Keratinocyte (primary cell): Measurements from ENCODE around the gene TPD52L1. TPM values are rescaled to one million over a fixed set of nuclear protein-coding genes. Genes with fewer than 3 reads are reported as not detected.
A peak's percentile ranks its signal among the peaks of the same experiment; 100 is the strongest.

Source experiments
- DNase-seq: peaks from one replicate; pipeline ENCODE4 v3.0.0-alpha.2; 2011; ENCODE audit warnings: low read depth, missing footprints, low spot score
- FAIRE-seq: peaks from 2 replicates; lab custom pipeline; 2011; peaks lifted over from hg19 to GRCh38; lab: Jason Lieb, UNC
- H2AFZ ChIP-seq: 2 replicates; pipeline ENCODE4 v1.6.0; 2012; ENCODE audit warnings: low read length, control low read depth, inconsistent platforms; ENCODE audit not compliant: control insufficient read depth
- H3K27ac ChIP-seq: 2 replicates; pipeline ENCODE4 v1.5.1; 2011; ENCODE audit warnings: low read length; ENCODE audit not compliant: control insufficient read depth, insufficient read depth
- H3K27me3 ChIP-seq: 3 replicates; pipeline ENCODE4 v1.6.0; 2011; ENCODE audit warnings: low read length; ENCODE audit not compliant: control insufficient read depth, insufficient read depth; ENCODE audit errors: extremely low read depth
- H3K36me3 ChIP-seq, 2 experiments: 2 replicates in 1 of 2; 3 replicates in 1 of 2; pipeline ENCODE4 v1.5.1; 2011; ENCODE audit warnings: low read length in 2 of 2, mild to moderate bottlenecking in 1 of 2; ENCODE audit not compliant: control insufficient read depth in 2 of 2, insufficient read depth in 2 of 2; ENCODE audit errors: extremely low read depth in 1 of 2
- H3K4me1 ChIP-seq: 3 replicates; pipeline ENCODE4 v1.5.1; 2011; ENCODE audit warnings: low read length; ENCODE audit not compliant: control insufficient read depth, insufficient read depth; ENCODE audit errors: extremely low read depth
- H3K4me2 ChIP-seq: 3 replicates; pipeline ENCODE4 v1.6.0; 2011; ENCODE audit warnings: low read depth, low read length; ENCODE audit not compliant: control insufficient read depth, insufficient read depth; ENCODE audit errors: extremely low read depth
- H3K4me3 ChIP-seq, 3 experiments: fragments of 200-600 bp in 1 of 3; sonication (generic) in 1 of 3; 2 replicates in 2 of 3; 3 replicates in 1 of 3; pipeline ENCODE4 v1.5.1; 2011 to 2016; ENCODE audit warnings: low read length in 3 of 3, mild to moderate bottlenecking in 3 of 3, control low read depth in 2 of 3, inconsistent platforms in 1 of 3, low read depth in 1 of 3, mixed read lengths in 1 of 3, mixed run types in 1 of 3, moderate library complexity in 1 of 3; ENCODE audit not compliant: control insufficient read depth in 2 of 3, insufficient read depth in 2 of 3; ENCODE audit errors: extremely low read depth in 1 of 3
- H3K79me2 ChIP-seq: 2 replicates; pipeline ENCODE4 v1.6.0; 2012; ENCODE audit warnings: low read length; ENCODE audit not compliant: control insufficient read depth, insufficient read depth
- H3K9ac ChIP-seq: 3 replicates; pipeline ENCODE4 v1.6.0; 2011; ENCODE audit warnings: low read length; ENCODE audit not compliant: control insufficient read depth, insufficient read depth; ENCODE audit errors: extremely low read depth
- H3K9me1 ChIP-seq: 3 replicates; pipeline ENCODE4 v1.6.0; 2011; ENCODE audit warnings: low read length; ENCODE audit not compliant: control insufficient read depth, insufficient read depth; ENCODE audit errors: extremely low read depth
- H3K9me3 ChIP-seq: 2 replicates; pipeline ENCODE4 v1.5.1; 2012; ENCODE audit warnings: low read depth, low read length; ENCODE audit not compliant: control insufficient read depth
- H4K20me1 ChIP-seq: 3 replicates; pipeline ENCODE4 v1.6.0; 2011; ENCODE audit warnings: low read length; ENCODE audit not compliant: control insufficient read depth, insufficient read depth; ENCODE audit errors: extremely low read depth
- EZH2 ChIP-seq: IDR thresholded peaks from one replicate; pipeline ENCODE4 v1.6.1; 2012; ENCODE audit warnings: inconsistent platforms, mild to moderate bottlenecking, low read length, moderate library complexity
- dilution Hi-C: fragments of 300-500 bp; cut with MboI; formaldehyde crosslinking; loops from one replicate; pipeline ENCODE4 v1.7.0; 2020; ENCODE audit warnings: low sequenced_read_pairs; ENCODE audit not compliant: extremely low pct_ligation_motif_present
- polyA plus RNA-seq, 5 experiments: library from polyadenylated mRNA; depleted of rRNA in 3 of 5; stranded (reverse) in 3 of 5; stranded (forward) in 1 of 5; unstranded in 1 of 5; fragments of >200 nt; gene quantifications; 1 replicate in 1 of 5; 2 replicates in 3 of 5; 3 replicates in 1 of 5; pipeline versions ENCODE4 v1.2.1 to v1.2.3, GENCODE V29; 2011 to 2012; ENCODE audit warnings: missing spikeins in 2 of 5, low read depth in 1 of 5, low replicate concordance in 1 of 5
- TF ChIP-seq, protein P1 (sequence below), 3 experiments: IDR thresholded peaks in 1 of 3; conservative IDR thresholded peaks in 1 of 3; optimal IDR thresholded peaks in 1 of 3; 2 replicates in 2 of 3; 3 replicates in 1 of 3; pipeline versions ENCODE3 to v1.5.1; 2011; ENCODE audit warnings: low read length in 3 of 3, mild to moderate bottlenecking in 3 of 3, moderate library complexity in 2 of 3, control low read depth in 1 of 3, inconsistent platforms in 1 of 3; ENCODE audit not compliant: insufficient read depth in 2 of 3; ENCODE audit errors: extremely low read depth in 1 of 3

The TPD52L1 gene
- polyA plus RNA-seq, 1 donor (not counting 4 experiments of a cell fraction or from before 2014, with no cell fraction given), result 135 TPM

DNA sequence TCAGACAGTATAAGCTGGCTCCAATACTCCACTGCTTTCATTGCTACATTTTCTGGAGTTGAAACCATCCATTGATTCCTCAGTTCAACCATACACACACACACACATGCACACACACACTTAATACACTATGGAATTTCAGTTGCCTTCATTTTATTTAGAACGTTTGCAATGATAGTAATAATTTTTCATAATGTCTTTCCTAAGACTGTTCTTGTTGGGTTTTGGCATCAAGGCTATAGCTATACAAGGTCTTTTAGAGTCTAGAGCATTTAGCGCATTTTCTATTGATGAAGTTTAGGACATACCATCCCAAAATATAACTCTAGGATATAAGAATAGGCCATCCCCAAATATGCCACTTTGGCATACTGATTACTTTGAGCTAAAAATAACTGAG, 15.5 kb upstream of the TPD52L1 start:
- Histone ChIP-seq H3K9me1 (no peaks in the 10 kb centered on the region), H3K4me3 (no peak overlapping the region), H3K27me3 (no peaks in the 10 kb centered on the region), H3K9me3 (no peaks in the 10 kb centered on the region), H3K79me2 (no peaks in the 10 kb centered on the region), H3K9ac (no peak overlapping the region), H3K27ac (no peak overlapping the region), H3K36me3 (no peaks in the 10 kb centered on the region), H4K20me1 (no peaks in the 10 kb centered on the region), H2AFZ (no peak overlapping the region), H3K4me1 (no peaks in the 10 kb centered on the region), H3K4me2 (no peak overlapping the region)
- dilution Hi-C loops, result no loop called here
- TF ChIP-seq, protein P1, sequence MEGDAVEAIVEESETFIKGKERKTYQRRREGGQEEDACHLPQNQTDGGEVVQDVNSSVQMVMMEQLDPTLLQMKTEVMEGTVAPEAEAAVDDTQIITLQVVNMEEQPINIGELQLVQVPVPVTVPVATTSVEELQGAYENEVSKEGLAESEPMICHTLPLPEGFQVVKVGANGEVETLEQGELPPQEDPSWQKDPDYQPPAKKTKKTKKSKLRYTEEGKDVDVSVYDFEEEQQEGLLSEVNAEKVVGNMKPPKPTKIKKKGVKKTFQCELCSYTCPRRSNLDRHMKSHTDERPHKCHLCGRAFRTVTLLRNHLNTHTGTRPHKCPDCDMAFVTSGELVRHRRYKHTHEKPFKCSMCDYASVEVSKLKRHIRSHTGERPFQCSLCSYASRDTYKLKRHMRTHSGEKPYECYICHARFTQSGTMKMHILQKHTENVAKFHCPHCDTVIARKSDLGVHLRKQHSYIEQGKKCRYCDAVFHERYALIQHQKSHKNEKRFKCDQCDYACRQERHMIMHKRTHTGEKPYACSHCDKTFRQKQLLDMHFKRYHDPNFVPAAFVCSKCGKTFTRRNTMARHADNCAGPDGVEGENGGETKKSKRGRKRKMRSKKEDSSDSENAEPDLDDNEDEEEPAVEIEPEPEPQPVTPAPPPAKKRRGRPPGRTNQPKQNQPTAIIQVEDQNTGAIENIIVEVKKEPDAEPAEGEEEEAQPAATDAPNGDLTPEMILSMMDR (optimal IDR thresholded peaks at IDR 0.05 in 1 of 3, IDR thresholded peaks at IDR 0.05 in 1 of 3, conservative IDR thresholded peaks at IDR 0.05 in 1 of 3; ENCODE audit: extremely low read depth in 1 of 3, insufficient read depth in 2 of 3, low read length in 3 of 3), result no peak
- DNase-seq (no peak), FAIRE-seq (no peak)

DNA sequence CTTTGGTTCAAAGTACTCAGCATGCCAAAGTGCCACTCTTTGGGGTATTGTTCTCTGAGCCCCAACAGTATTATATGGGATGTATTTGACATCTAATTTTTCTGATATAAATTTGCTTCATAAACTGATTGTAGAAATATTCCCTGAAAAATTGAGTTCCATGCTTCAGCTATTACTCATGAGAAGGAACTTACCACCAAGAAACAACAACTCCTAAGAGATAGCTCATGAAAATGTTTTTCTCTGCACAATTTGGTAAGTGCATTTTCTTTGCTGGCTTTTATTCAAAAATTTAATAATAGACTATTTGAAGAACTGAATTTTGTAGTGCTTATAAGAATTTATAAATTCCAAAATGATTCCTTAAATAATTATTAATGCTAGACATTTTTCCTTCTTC, 12.8 kb upstream of the TPD52L1 start:
- FAIRE-seq, result no peak
- Histone ChIP-seq H2AFZ (peak overlapping the region; percentile 16), H3K79me2 (no peaks in the 10 kb centered on the region)

More for the DNA sequence above, 12.8 kb upstream of the TPD52L1 start:
- Histone ChIP-seq H3K4me2 (no peak overlapping the region), H3K4me3 (no peak overlapping the region), H3K36me3 (no peaks in the 10 kb centered on the region), H3K4me1 (no peaks in the 10 kb centered on the region), H4K20me1 (no peaks in the 10 kb centered on the region), H3K27ac (no peak overlapping the region), H3K9ac (no peak overlapping the region), H3K27me3 (no peaks in the 10 kb centered on the region), H3K9me1 (no peaks in the 10 kb centered on the region), H3K9me3 (no peaks in the 10 kb centered on the region)
- dilution Hi-C loops, result no loop called here
- TF ChIP-seq EZH2, result no peak
- TF ChIP-seq, protein P1 (optimal IDR thresholded peaks at IDR 0.05 in 1 of 3, IDR thresholded peaks at IDR 0.05 in 1 of 3, conservative IDR thresholded peaks at IDR 0.05 in 1 of 3; ENCODE audit: extremely low read depth in 1 of 3, insufficient read depth in 2 of 3, low read length in 3 of 3), result no peak
- no peak for DNase-seq
